ENCODE results near the gene ULK3. TPM values are rescaled to one million over a fixed set of nuclear protein-coding genes. Genes with fewer than 3 reads are reported as not detected.

The ULK3 gene
- total and polyA plus RNA-seq, 2 donors = 26.0 to 59.4 TPM

GRCh38 chr15:74863239-74864056, 20.5 kb upstream of the ULK3 start:
- Histone ChIP-seq H3K27ac (ENCODE audit: low read depth in 1 of 2, low read length in 1 of 2) (peak overlapping the region in 1 of 2 donors; percentile 53), H3K4me1 (ENCODE audit: control insufficient read depth in 2 of 2, insufficient read depth in 2 of 2, low read length in 2 of 2) (peaks cover 6 to 19% of the 10 kb centered on the region in 2 donors), H3K4me3 (ENCODE audit: low read length in 2 of 2) (no peak overlapping the region), H3K9me3 (ENCODE audit: control insufficient read depth in 2 of 2, insufficient read depth in 1 of 2, low read length in 1 of 2) (peaks cover 0 to 5% of the 10 kb centered on the region in 2 donors), H3K36me3 (ENCODE audit: control insufficient read depth in 2 of 2, insufficient read depth in 2 of 2, low read length in 1 of 2) (peaks cover 11 to 21% of the 10 kb centered on the region in 2 donors), H3K27me3 (ENCODE audit: control insufficient read depth in 2 of 2, insufficient read depth in 1 of 2, low read length in 1 of 2) (no peaks in the 10 kb centered on the region)
- DNase-seq (ENCODE audit: low read depth in 6 of 9, low spot score in 9 of 9) = no peak
- WGBS = 84% methylated on average over 11 of the region's 11 CpGs

- Histone ChIP-seq H3K27me3 (ENCODE audit: control insufficient read depth in 2 of 2, insufficient read depth in 1 of 2, low read length in 1 of 2) (no peaks in the 10 kb centered on the region), H3K36me3 (ENCODE audit: control insufficient read depth in 2 of 2, insufficient read depth in 2 of 2, low read length in 1 of 2) (peaks cover 18 to 21% of the 10 kb centered on the region in 2 donors), H3K4me1 (ENCODE audit: control insufficient read depth in 2 of 2, insufficient read depth in 2 of 2, low read length in 2 of 2) (peaks cover 0 to 20% of the 10 kb centered on the region in 2 donors), H3K27ac (ENCODE audit: low read depth in 1 of 2, low read length in 1 of 2) (no peak overlapping the region), H3K9me3 (ENCODE audit: control insufficient read depth in 2 of 2, insufficient read depth in 1 of 2, low read length in 1 of 2) (no peaks in the 10 kb centered on the region), H3K4me3 (ENCODE audit: low read length in 2 of 2) (no peak overlapping the region)
- WGBS = 93% methylated on average over 4 of the region's 4 CpGs
- DNase-seq (ENCODE audit: low read depth in 6 of 9, low spot score in 9 of 9) = no peak
These were observed 15.4 kb upstream of the ULK3 start for GRCh38 chr15:74858369-74858740.

- no peak for DNase-seq (ENCODE audit: low read depth in 6 of 9, low spot score in 9 of 9)
- Histone ChIP-seq H3K4me3 (ENCODE audit: low read length in 2 of 2) (no peak overlapping the region), H3K27me3 (ENCODE audit: control insufficient read depth in 2 of 2, insufficient read depth in 1 of 2, low read length in 1 of 2) (no peaks in the 10 kb centered on the region), H3K36me3 (ENCODE audit: control insufficient read depth in 2 of 2, insufficient read depth in 2 of 2, low read length in 1 of 2) (peaks cover 24 to 26% of the 10 kb centered on the region in 2 donors), H3K9me3 (ENCODE audit: control insufficient read depth in 2 of 2, insufficient read depth in 1 of 2, low read length in 1 of 2) (no peaks in the 10 kb centered on the region), H3K4me1 (ENCODE audit: control insufficient read depth in 2 of 2, insufficient read depth in 2 of 2, low read length in 2 of 2) (peaks cover 0 to 23% of the 10 kb centered on the region in 2 donors), H3K27ac (ENCODE audit: low read depth in 1 of 2, low read length in 1 of 2) (no peak overlapping the region)
- 77% methylated on average over 9 of the region's 9 CpGs for WGBS
These were observed 14.9 kb upstream of the ULK3 start for GRCh38 chr15:74857671-74858368.

GRCh38 chr15:74857082-74857655, 14.2 kb upstream of the ULK3 start:
- H3K4me3 ChIP-seq (ENCODE audit: low read length in 2 of 2) = no peak overlapping the region
- no peaks in the 10 kb centered on the region for H3K9me3 ChIP-seq (ENCODE audit: control insufficient read depth in 2 of 2, insufficient read depth in 1 of 2, low read length in 1 of 2)
- H3K36me3 ChIP-seq (ENCODE audit: control insufficient read depth in 2 of 2, insufficient read depth in 2 of 2, low read length in 1 of 2) = peaks cover 29 to 33% of the 10 kb centered on the region in 2 donors
- peaks cover 0 to 27% of the 10 kb centered on the region in 2 donors for H3K4me1 ChIP-seq (ENCODE audit: control insufficient read depth in 2 of 2, insufficient read depth in 2 of 2, low read length in 2 of 2)
- no peak overlapping the region for H3K27ac ChIP-seq (ENCODE audit: low read depth in 1 of 2, low read length in 1 of 2)
- WGBS = 75% methylated on average over 5 of the region's 5 CpGs
- no peak for DNase-seq (ENCODE audit: low read depth in 6 of 9, low spot score in 9 of 9)
- no peaks in the 10 kb centered on the region for H3K27me3 ChIP-seq (ENCODE audit: control insufficient read depth in 2 of 2, insufficient read depth in 1 of 2, low read length in 1 of 2)

- H3K27me3 ChIP-seq (ENCODE audit: control insufficient read depth in 2 of 2, insufficient read depth in 1 of 2, low read length in 1 of 2) = no peaks in the 10 kb centered on the region
- H3K27ac ChIP-seq (ENCODE audit: low read depth in 1 of 2, low read length in 1 of 2) = no peak overlapping the region
- no peak for DNase-seq (ENCODE audit: low read depth in 6 of 9, low spot score in 9 of 9)
- no peak overlapping the region for H3K4me3 ChIP-seq (ENCODE audit: low read length in 2 of 2)
- no peaks in the 10 kb centered on the region for H3K9me3 ChIP-seq (ENCODE audit: control insufficient read depth in 2 of 2, insufficient read depth in 1 of 2, low read length in 1 of 2)
- peaks cover 36 to 39% of the 10 kb centered on the region in 2 donors for H3K36me3 ChIP-seq (ENCODE audit: control insufficient read depth in 2 of 2, insufficient read depth in 2 of 2, low read length in 1 of 2)
- peaks cover 0 to 27% of the 10 kb centered on the region in 2 donors for H3K4me1 ChIP-seq (ENCODE audit: control insufficient read depth in 2 of 2, insufficient read depth in 2 of 2, low read length in 2 of 2)
- WGBS = 100% methylated on average over 1 of the region's 1 CpG
These were observed 13.6 kb upstream of the ULK3 start for GRCh38 chr15:74856537-74856936.

GRCh38 chr15:74855857-74856256, 12.9 kb upstream of the ULK3 start:
- H3K4me1 ChIP-seq (ENCODE audit: control insufficient read depth in 2 of 2, insufficient read depth in 2 of 2, low read length in 2 of 2) = peaks cover 0 to 27% of the 10 kb centered on the region in 2 donors
- peaks cover 43 to 44% of the 10 kb centered on the region in 2 donors for H3K36me3 ChIP-seq (ENCODE audit: control insufficient read depth in 2 of 2, insufficient read depth in 2 of 2, low read length in 1 of 2)
- no peak overlapping the region for H3K27ac ChIP-seq (ENCODE audit: low read depth in 1 of 2, low read length in 1 of 2)
- H3K4me3 ChIP-seq (ENCODE audit: low read length in 2 of 2) = no peak overlapping the region
- H3K9me3 ChIP-seq (ENCODE audit: control insufficient read depth in 2 of 2, insufficient read depth in 1 of 2, low read length in 1 of 2) = no peaks in the 10 kb centered on the region
- no peaks in the 10 kb centered on the region for H3K27me3 ChIP-seq (ENCODE audit: control insufficient read depth in 2 of 2, insufficient read depth in 1 of 2, low read length in 1 of 2)
- 98% methylated on average over 2 of the region's 2 CpGs for WGBS
- DNase-seq (ENCODE audit: low read depth in 6 of 9, low spot score in 9 of 9) = no peak

- Histone ChIP-seq H3K36me3 (ENCODE audit: control insufficient read depth in 2 of 2, insufficient read depth in 2 of 2, low read length in 1 of 2) (peaks cover 55 to 56% of the 10 kb centered on the region in 2 donors), H3K4me1 (ENCODE audit: control insufficient read depth in 2 of 2, insufficient read depth in 2 of 2, low read length in 2 of 2) (peaks cover 0 to 24% of the 10 kb centered on the region in 2 donors), H3K27me3 (ENCODE audit: control insufficient read depth in 2 of 2, insufficient read depth in 1 of 2, low read length in 1 of 2) (no peaks in the 10 kb centered on the region), H3K9me3 (ENCODE audit: control insufficient read depth in 2 of 2, insufficient read depth in 1 of 2, low read length in 1 of 2) (no peaks in the 10 kb centered on the region), H3K4me3 (ENCODE audit: low read length in 2 of 2) (no peak overlapping the region), H3K27ac (ENCODE audit: low read depth in 1 of 2, low read length in 1 of 2) (peak overlapping the region in 1 of 2 donors; percentile 17)
- 97% methylated on average over 13 of the region's 13 CpGs for WGBS
- no peak for DNase-seq (ENCODE audit: low read depth in 6 of 9, low spot score in 9 of 9)
These were observed 11.6 kb upstream of the ULK3 start for GRCh38 chr15:74854453-74855022.

- H3K4me1 ChIP-seq (ENCODE audit: control insufficient read depth in 2 of 2, insufficient read depth in 2 of 2, low read length in 2 of 2) = peaks cover 0 to 13% of the 10 kb centered on the region in 2 donors
- H3K4me3 ChIP-seq (ENCODE audit: low read length in 2 of 2) = no peak overlapping the region
- no peaks in the 10 kb centered on the region for H3K27me3 ChIP-seq (ENCODE audit: control insufficient read depth in 2 of 2, insufficient read depth in 1 of 2, low read length in 1 of 2)
- H3K27ac ChIP-seq (ENCODE audit: low read depth in 1 of 2, low read length in 1 of 2) = no peak overlapping the region
- H3K36me3 ChIP-seq (ENCODE audit: control insufficient read depth in 2 of 2, insufficient read depth in 2 of 2, low read length in 1 of 2) = peaks cover 67 to 71% of the 10 kb centered on the region in 2 donors
- no peak for DNase-seq (ENCODE audit: low read depth in 6 of 9, low spot score in 9 of 9)
- 98% methylated on average over 7 of the region's 7 CpGs for WGBS
- H3K9me3 ChIP-seq (ENCODE audit: control insufficient read depth in 2 of 2, insufficient read depth in 1 of 2, low read length in 1 of 2) = no peaks in the 10 kb centered on the region
These were observed 9.0 kb upstream of the ULK3 start for GRCh38 chr15:74851960-74852359.

All from thymus (tissue), 11 donors.